H1 (cell line): ENCODE measurements around the gene RAB25. TPM values are rescaled to one million over a fixed set of nuclear protein-coding genes. Genes with fewer than 3 reads are reported as not detected.

ENCODE experiments used
- ASH2L ChIP-seq: fragments of 200-600, 300-600 bp; sonication (generic); IDR thresholded peaks from one replicate; pipeline ENCODE4 v1.7.1; 2017; ENCODE audit warnings: low read length
- BCL11A ChIP-seq, 2 experiments: IDR thresholded peaks; one replicate each; pipeline ENCODE4 v1.6.1; 2011; ENCODE audit warnings: low read depth in 2 of 2, low read length in 2 of 2, mild to moderate bottlenecking in 2 of 2
- CBX8 ChIP-seq: fragments of 300-800, 300-1000 bp; sonication (generic); IDR thresholded peaks from 2 replicates; pipeline ENCODE4 v1.7.1; 2016; ENCODE audit warnings: low read depth, low read length, borderline replicate concordance
- CEBPB ChIP-seq: IDR thresholded peaks from 2 replicates; pipeline ENCODE4 v1.6.1; 2012; ENCODE audit warnings: low read depth, low read length
- CREB1 ChIP-seq: IDR thresholded peaks from 2 replicates; pipeline ENCODE4 v1.6.1; 2012; ENCODE audit warnings: inconsistent platforms
- EZH2 ChIP-seq: fragments of 200-600 bp; sonication (generic); IDR thresholded peaks from 2 replicates; pipeline ENCODE4 v1.7.1; 2012; ENCODE audit warnings: low read depth, mild to moderate bottlenecking, moderate library complexity, low read length, inconsistent platforms; ENCODE audit not compliant: severe bottlenecking
- FOSL1 ChIP-seq: IDR thresholded peaks from 2 replicates; pipeline ENCODE4 v1.6.1; 2011; ENCODE audit warnings: mild to moderate bottlenecking, low read depth, low read length, moderate library complexity; ENCODE audit not compliant: insufficient read depth
- HDAC2 ChIP-seq, 2 experiments: fragments of 300-600 bp in 1 of 2; sonication (generic) in 1 of 2; IDR thresholded peaks; 2 replicates each; pipeline ENCODE4 v1.6.1; 2011 to 2012; ENCODE audit warnings: low read depth in 2 of 2, low read length in 2 of 2, mild to moderate bottlenecking in 2 of 2, moderate library complexity in 2 of 2, borderline replicate concordance in 1 of 2, inconsistent platforms in 1 of 2
- HDAC6 ChIP-seq: IDR thresholded peaks from one replicate; pipeline ENCODE4 v1.7.1; 2012; ENCODE audit warnings: low read depth, mild to moderate bottlenecking, inconsistent platforms, low read length, moderate library complexity
- JUN ChIP-seq: IDR thresholded peaks from 2 replicates; pipeline ENCODE4 v1.6.1; 2011; ENCODE audit warnings: low read depth, mild to moderate bottlenecking, improper control_type of control experiment, low read length
- KDM1A ChIP-seq: fragments of 200-600, 300-600 bp; sonication (generic); IDR thresholded peaks from 2 replicates; pipeline ENCODE4 v1.7.1; 2016; ENCODE audit warnings: mild to moderate bottlenecking, low read length, borderline replicate concordance
- NRF1 ChIP-seq: IDR thresholded peaks from 2 replicates; pipeline ENCODE4 v1.6.1; 2011; ENCODE audit warnings: mild to moderate bottlenecking, low read depth, low read length, improper control_type of control experiment
- POLR2A ChIP-seq, 2 experiments: IDR thresholded peaks; 1 replicate in 1 of 2; 2 replicates in 1 of 2; pipeline ENCODE4 v1.6.1; 2011; ENCODE audit warnings: low read depth in 2 of 2, low read length in 2 of 2, mild to moderate bottlenecking in 2 of 2; ENCODE audit errors: control extremely low read depth in 1 of 2
- RAD21 ChIP-seq, 2 experiments: IDR thresholded peaks in 1 of 2; conservative IDR thresholded peaks in 1 of 2; 2 replicates each; pipeline ENCODE4 v1.6.1; 2011; ENCODE audit warnings: low read depth in 2 of 2, low read length in 2 of 2, improper control_type of control experiment in 1 of 2, inconsistent platforms in 1 of 2, mild to moderate bottlenecking in 1 of 2, moderate library complexity in 1 of 2
- SAP30 ChIP-seq: fragments of 300-600 bp; sonication (generic); IDR thresholded peaks from 2 replicates; pipeline ENCODE4 v1.7.1; 2012; ENCODE audit warnings: low read length, moderate library complexity, mild to moderate bottlenecking, inconsistent platforms; ENCODE audit not compliant: insufficient read depth, insufficient replicate concordance
- SIX5 ChIP-seq: IDR thresholded peaks from 2 replicates; pipeline ENCODE4 v1.6.1; 2011; ENCODE audit warnings: mild to moderate bottlenecking, low read depth, low read length
- SP1 ChIP-seq: IDR thresholded peaks from 2 replicates; pipeline ENCODE4 v1.6.1; 2011; ENCODE audit warnings: low read depth, low read length
- SP2 ChIP-seq: IDR thresholded peaks from 2 replicates; pipeline ENCODE4 v1.6.1; 2012; ENCODE audit warnings: mild to moderate bottlenecking, low read length, inconsistent platforms
- SP4 ChIP-seq: IDR thresholded peaks from 2 replicates; pipeline ENCODE4 v1.6.1; 2012; ENCODE audit warnings: low read length, inconsistent platforms
- TEAD4 ChIP-seq: IDR thresholded peaks from 2 replicates; pipeline ENCODE4 v1.6.1; 2012; ENCODE audit warnings: low read depth, low read length, inconsistent platforms, mixed read lengths
- ZNF274 ChIP-seq: IDR thresholded peaks from 2 replicates; pipeline ENCODE4 v1.7.0; 2012; ENCODE audit warnings: low read length, borderline replicate concordance; ENCODE audit errors: extremely low read depth
- polyA plus RNA-seq, 7 experiments: library from polyadenylated mRNA; depleted of rRNA in 3 of 7; stranded (reverse) in 5 of 7; unstranded in 2 of 7; fragments of >200 nt in 5 of 7; fragments of 200-250 nt in 2 of 7; gene quantifications; 1 replicate in 5 of 7; 2 replicates in 1 of 7; 4 replicates in 1 of 7; pipeline versions ENCODE4 v1.2.1 to v1.2.3, GENCODE V29; 2011 to 2013; ENCODE audit warnings: missing spikeins in 2 of 7, mixed read lengths in 2 of 7
- total RNA-seq: library from RNA; stranded (reverse); fragmentation: NEBNext Ultra II Directional; extraction: Animal tissue kit (Norgen Biotek cat#: 25700); gene quantifications from 2 replicates; pipeline ENCODE4 v1.2.1, GENCODE V29; 2021
- TF ChIP-seq, protein P1 (sequence below), 3 experiments: IDR thresholded peaks; 1 replicate in 2 of 3; 2 replicates in 1 of 3; pipeline versions ENCODE4 v1.5.1 to v1.6.1; 2011; ENCODE audit warnings: low read length in 3 of 3, mild to moderate bottlenecking in 3 of 3, inconsistent platforms in 2 of 3, low read depth in 1 of 3, moderate library complexity in 1 of 3; ENCODE audit not compliant: insufficient read depth in 1 of 3; ENCODE audit errors: control extremely low read depth in 1 of 3

The RAB25 gene
- total and polyA plus RNA-seq, 2 of the 8 experiments (the other 6 are each of a cell fraction or from before 2014, with no cell fraction given) = 34.8 to 98.2 TPM

DNA sequence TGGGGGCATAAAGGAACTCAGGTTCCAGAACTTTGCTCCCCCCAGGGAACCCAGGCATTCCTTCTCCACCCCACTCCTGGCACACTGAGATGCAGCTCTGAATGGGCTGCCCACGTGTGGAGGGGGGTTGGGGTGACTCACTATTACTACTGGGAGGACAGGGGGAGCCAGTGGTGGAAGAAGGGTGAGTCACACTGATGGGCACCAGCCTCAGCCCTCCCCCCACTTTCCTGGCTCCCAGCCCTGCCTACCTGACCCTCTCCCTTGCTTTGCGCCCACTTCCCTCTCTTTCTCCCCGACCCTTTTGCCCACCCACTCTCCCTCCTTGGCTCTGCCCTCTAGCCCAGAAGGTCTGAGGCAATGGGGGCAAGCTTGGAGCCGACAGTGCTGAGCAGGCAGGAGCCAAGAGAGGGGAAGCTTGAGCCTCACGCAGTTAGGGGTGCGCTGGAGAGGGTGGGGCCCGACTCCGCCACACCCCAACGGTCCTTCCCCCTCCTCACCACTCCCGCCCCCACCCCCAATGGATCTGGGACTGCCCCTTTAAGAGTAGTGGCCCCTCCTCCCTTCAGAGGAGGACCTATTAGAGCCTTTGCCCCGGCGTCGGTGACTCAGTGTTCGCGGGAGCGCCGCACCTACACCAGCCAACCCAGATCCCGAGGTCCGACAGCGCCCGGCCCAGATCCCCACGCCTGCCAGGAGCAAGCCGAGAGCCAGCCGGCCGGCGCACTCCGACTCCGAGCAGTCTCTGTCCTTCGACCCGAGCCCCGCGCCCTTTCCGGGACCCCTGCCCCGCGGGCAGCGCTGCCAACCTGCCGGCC, 53.4 kb downstream of the RAB25 start, which contains the start of gene LMNA (continued):
- TF ChIP-seq RAD21 (IDR thresholded peaks at IDR 0.05 in 1 of 2, conservative IDR thresholded peaks at IDR 0.05 in 1 of 2; ENCODE audit: low read depth in 2 of 2, low read length in 2 of 2) = no peak
- no peak for TF ChIP-seq EZH2
- no peak for TF ChIP-seq BCL11A (IDR thresholded peaks at IDR 0.05; ENCODE audit: low read depth in 2 of 2, low read length in 2 of 2)
- TF ChIP-seq KDM1A = no peak
- no peak for TF ChIP-seq FOSL1
- no peak for TF ChIP-seq SIX5
- TF ChIP-seq CEBPB = no peak
- TF ChIP-seq SAP30 = no peak
- TF ChIP-seq ASH2L = peak; percentile 55
- TF ChIP-seq, protein P1, sequence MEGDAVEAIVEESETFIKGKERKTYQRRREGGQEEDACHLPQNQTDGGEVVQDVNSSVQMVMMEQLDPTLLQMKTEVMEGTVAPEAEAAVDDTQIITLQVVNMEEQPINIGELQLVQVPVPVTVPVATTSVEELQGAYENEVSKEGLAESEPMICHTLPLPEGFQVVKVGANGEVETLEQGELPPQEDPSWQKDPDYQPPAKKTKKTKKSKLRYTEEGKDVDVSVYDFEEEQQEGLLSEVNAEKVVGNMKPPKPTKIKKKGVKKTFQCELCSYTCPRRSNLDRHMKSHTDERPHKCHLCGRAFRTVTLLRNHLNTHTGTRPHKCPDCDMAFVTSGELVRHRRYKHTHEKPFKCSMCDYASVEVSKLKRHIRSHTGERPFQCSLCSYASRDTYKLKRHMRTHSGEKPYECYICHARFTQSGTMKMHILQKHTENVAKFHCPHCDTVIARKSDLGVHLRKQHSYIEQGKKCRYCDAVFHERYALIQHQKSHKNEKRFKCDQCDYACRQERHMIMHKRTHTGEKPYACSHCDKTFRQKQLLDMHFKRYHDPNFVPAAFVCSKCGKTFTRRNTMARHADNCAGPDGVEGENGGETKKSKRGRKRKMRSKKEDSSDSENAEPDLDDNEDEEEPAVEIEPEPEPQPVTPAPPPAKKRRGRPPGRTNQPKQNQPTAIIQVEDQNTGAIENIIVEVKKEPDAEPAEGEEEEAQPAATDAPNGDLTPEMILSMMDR (IDR thresholded peaks at IDR 0.05; ENCODE audit: control extremely low read depth in 1 of 3, insufficient read depth in 1 of 3, low read depth in 1 of 3, low read length in 3 of 3) = no peak
- no peak for TF ChIP-seq NRF1
- TF ChIP-seq SP4 = peak; percentile 16; the same call in 1 of the 2 replicates
- TF ChIP-seq POLR2A (IDR thresholded peaks at IDR 0.05; ENCODE audit: control extremely low read depth in 1 of 2, low read depth in 2 of 2, low read length in 2 of 2) = peak; percentile 70 to 78
- TF ChIP-seq HDAC6 = no peak
- no peak for TF ChIP-seq ZNF274
- TF ChIP-seq CREB1 = no peak
- TF ChIP-seq SP1 = 0 out of 2 replicates have a peak, but pooled peaks have one; percentile 21
- no peak for TF ChIP-seq TEAD4
- no peak for TF ChIP-seq SP2
- 0 out of 2 replicates have a peak, but pooled peaks have one; percentile 50 for TF ChIP-seq JUN
- TF ChIP-seq CBX8 = no peak
- TF ChIP-seq HDAC2 (IDR thresholded peaks at IDR 0.05; ENCODE audit: borderline replicate concordance in 1 of 2, low read depth in 2 of 2, low read length in 2 of 2) = no peak
